Right lobe of liver (tissue), 4 donors: ENCODE results near the gene OPN1MW.
"Not testable (repeated sequence)": the region's sequence is repeated elsewhere in the genome, so short reads cannot be mapped to it uniquely, and the experiment has no call there.

Experiments used
- POLR2A ChIP-seq: fragments of 450-650 bp; IDR thresholded peaks from one replicate; pipeline ENCODE4 v1.6.1; 2017; ENCODE audit warnings: antibody characterized with exemption, mild to moderate bottlenecking
- TF ChIP-seq, protein P1 (sequence below), 4 donors: fragments of 200-600 bp in 3 of 4; fragments of 450-650 bp in 1 of 4; IDR thresholded peaks; one replicate each; pipeline versions ENCODE4 v1.5.1 to v1.8.0; 2016 to 2022; ENCODE audit warnings: antibody characterized with exemption in 4 of 4, mild to moderate bottlenecking in 2 of 4
- donor health status: DM: no; HTN: no; CAD: no.
- donor health status: DM: no; HTN: no; CAD: no.
- donor health status: DM: no; HTN: yes; CAD: no.

DNA sequence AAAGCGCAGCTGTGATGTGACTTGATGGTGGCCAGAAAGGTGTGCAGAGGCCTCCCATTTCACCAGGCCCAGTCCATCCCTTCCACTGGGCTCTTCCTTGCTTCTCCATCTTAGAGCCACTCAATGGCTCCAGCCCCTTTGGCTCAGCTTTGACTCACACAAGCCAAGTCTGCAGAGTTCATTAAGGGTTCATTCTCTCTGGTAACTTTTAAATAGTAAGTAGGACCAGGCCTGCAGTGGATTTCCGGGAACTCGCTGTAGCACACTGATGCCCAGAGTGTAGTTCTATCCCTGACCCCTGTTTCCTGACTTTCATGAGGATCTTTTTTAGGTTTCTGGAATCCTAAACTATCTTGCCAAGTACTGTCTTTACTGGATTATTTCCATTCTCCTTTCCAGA lies 49.0 kb downstream of the OPN1MW start:
- TF ChIP-seq POLR2A: not testable (repeated sequence)
- TF ChIP-seq, protein P1, sequence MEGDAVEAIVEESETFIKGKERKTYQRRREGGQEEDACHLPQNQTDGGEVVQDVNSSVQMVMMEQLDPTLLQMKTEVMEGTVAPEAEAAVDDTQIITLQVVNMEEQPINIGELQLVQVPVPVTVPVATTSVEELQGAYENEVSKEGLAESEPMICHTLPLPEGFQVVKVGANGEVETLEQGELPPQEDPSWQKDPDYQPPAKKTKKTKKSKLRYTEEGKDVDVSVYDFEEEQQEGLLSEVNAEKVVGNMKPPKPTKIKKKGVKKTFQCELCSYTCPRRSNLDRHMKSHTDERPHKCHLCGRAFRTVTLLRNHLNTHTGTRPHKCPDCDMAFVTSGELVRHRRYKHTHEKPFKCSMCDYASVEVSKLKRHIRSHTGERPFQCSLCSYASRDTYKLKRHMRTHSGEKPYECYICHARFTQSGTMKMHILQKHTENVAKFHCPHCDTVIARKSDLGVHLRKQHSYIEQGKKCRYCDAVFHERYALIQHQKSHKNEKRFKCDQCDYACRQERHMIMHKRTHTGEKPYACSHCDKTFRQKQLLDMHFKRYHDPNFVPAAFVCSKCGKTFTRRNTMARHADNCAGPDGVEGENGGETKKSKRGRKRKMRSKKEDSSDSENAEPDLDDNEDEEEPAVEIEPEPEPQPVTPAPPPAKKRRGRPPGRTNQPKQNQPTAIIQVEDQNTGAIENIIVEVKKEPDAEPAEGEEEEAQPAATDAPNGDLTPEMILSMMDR (IDR thresholded peaks at IDR 0.05): not testable (repeated sequence)
